Hematopoietic multipotent progenitor cell treated with erythropoietin and hydrocortisone succinate and interleukin-3 and kit ligand, for 6 days (in vitro differentiated cells): Measurements from ENCODE around the gene FAM13B.
"Not testable (repeated sequence)": the region's sequence is repeated elsewhere in the genome, so short reads cannot be mapped to it uniquely, and the experiment has no call there.

Experiments
- DNase-seq: peaks from one replicate; pipeline ENCODE4 v3.0.0-alpha.2; 2015

Gene FAM13B

DNA sequence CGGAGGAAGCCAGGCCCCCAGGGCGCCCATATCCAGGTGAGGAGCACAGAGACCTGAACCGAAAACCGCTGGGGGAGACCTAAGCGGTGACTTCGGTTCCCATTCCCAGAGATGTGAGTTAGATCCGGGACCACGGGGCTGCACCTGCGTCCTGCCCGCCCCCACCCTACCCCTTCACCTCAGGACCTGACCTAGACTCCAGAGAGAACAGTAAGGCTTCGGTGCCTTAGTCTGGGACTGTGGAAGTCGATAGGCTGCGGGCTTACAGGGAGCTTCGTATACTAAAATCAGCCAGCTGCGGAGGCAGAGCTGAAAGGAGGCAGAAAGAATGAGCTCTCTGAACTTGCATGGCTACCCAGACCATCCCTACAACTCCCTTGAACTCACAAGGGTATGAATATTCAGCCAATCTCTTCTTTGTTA, 518 bp upstream of the FAM13B start:
- peak; percentile 35 for DNase-seq

DNA sequence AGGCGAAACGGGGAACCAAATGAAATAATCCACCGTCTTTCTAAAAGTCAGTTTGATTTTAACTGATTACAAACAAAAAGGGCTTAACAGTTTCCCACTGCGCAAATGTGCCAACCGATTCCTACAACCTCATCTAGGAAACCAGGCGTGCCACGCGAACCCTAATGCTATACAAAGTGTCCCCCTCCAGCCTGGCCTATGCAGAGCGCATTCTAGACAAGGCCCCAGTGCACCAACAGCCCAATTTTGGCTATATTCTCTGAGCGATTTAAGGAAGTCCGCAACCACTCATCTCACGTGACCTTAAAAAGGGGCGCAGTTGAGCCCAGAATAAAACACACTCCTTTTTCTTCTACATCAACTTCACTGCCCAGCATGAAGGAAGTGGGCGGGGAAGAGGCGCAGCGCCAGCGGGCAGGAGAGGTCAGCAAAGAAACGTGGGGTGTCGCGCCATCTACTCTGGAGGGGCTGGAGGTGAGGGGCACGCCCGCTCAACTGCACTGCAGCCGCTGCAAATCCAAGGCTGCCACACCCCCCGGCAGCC, 779 bp downstream of the FAM13B start:
- DNase-seq = peak; percentile 90

DNA sequence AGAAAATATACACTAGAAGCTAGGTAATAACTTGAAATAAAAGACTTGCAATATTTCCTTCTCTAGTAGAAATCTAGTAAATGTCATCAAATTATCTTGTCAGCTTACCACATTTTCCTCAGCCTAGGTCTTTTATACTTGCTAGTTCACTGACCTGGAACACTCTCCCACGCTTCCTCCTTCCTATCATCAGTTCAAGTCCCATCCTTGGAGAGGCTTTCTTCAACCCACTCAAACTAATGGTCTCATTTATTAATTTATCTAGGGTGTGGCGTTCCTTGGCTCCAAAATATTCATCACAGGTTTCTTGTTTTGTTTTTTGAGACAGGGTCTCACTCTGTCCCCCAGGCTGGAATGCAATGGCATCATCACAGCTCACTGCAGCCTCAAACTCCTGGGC, 2.9 kb downstream of the FAM13B start:
- DNase-seq = no peak

DNA sequence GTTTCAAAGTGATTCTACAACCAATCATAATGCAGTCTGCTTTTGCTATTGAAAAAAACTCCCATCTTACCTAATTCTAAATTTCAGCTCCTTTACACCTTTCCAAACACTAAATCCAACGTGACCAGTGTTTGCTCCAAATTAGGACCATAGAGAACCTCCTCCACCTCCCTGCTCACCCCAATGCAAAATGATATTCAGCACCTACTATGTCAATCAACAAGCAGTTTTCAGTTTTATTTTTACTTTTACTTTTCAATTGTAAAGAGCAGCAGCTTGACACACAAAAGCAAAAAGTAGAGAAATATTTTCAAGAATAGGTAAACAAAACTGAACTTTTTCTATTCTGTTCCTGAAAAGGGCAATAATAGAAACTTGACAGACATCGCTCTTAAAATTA, 3.4 kb downstream of the FAM13B start:
- DNase-seq = no peak

- no peak for DNase-seq
Measured at GRCh38 chr5:138028971-138029365, 3.9 kb downstream of the FAM13B start.

DNA sequence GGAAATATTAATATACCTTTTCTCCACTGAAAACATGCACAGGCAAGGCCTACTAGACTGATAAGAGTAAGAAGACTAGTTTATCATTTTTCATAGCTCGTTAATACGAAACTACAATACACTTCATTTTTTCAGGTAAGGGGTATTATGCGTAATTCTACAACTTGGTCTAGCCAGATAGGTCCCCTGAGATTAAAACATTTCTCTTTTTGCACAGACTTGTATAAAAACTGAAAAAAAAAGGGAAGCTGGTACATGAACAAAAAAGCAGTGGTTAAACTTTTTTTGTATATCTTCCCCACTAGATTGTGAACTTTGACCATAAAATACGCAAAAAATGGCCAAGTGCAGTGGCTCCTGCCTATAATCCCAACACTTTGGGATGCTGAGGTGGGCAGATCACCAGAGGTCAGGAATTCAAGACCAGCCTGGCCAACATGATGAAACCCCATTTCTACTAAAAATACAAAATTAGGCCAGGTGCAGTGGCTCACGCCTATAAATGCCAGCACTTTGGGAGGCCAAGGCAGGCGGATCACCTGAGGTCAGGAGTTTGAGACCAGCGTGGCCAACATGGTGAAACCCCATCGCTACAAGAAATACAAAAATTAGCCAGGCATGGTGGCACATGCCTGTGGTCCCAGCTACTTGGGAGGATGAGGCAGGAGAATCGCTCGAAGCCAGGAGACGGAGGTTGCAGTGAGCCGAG, 4.5 kb downstream of the FAM13B start:
- peak; percentile 21 for DNase-seq

DNA sequence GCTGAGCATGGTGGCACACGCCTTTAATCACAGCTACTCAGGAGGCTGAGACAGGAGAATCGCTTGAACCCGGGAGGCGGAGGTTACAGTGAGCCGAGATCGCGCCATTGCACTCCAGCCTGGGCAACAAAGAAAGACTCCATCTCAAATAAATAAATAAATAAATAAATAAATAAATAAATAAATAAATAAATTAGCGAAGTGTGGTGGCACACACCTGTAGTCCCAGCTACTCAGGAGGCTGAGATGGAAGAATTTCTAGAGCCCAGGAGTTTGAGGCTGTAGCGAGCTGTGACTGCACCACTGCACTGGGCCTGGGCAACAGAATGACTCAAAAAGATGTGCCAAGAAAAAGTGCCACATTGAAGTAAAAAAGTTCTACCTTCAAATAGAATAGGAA, 6.1 kb downstream of the FAM13B start:
- DNase-seq = not testable (repeated sequence)

- no peak for DNase-seq
Measured at GRCh38 chr5:138025285-138025684, 7.6 kb downstream of the FAM13B start.

GRCh38 chr5:138024117-138024516, 8.8 kb downstream of the FAM13B start:
- DNase-seq = no peak

DNA sequence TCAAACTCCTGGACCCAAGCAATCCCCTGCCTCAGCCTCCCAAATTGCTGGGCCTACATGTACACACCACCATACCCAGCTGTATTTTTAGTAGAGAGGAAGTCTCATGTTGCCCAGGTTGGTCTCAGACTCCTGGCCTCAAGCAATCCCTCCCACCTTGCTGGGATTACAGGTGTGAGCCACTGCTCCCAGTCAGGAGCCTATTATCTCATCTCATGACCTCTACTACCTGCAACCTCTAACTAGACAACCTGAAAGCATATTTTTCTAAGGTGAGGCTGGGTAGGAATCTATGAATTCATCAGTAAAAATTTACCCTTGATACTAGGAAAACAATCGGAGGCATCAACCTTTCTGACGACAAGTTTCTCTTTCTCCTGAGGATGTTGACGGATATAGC, 10.0 kb downstream of the FAM13B start:
- no peak for DNase-seq

- no peak for DNase-seq
Measured at GRCh38 chr5:138021771-138022170, 11.1 kb downstream of the FAM13B start.

DNA sequence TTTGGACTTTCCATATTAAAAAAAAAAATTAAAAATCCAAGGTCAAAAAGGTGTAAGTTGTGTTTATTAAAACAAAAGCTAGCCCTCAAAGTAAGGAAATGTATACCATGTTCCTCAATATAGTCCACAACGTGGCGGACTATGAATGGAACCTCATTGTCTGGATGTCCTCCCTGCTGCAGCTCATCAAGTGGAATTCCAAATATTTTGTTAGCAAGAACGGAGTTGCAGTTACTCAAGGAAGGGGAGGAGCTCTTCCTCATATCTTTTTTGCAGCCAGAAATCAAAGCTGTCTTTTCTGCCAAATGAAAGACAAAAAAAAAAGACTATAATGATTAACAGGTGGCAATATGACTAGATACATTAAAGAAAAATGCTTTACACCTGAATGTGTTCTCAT, 14.0 kb downstream of the FAM13B start:
- DNase-seq = no peak

DNA sequence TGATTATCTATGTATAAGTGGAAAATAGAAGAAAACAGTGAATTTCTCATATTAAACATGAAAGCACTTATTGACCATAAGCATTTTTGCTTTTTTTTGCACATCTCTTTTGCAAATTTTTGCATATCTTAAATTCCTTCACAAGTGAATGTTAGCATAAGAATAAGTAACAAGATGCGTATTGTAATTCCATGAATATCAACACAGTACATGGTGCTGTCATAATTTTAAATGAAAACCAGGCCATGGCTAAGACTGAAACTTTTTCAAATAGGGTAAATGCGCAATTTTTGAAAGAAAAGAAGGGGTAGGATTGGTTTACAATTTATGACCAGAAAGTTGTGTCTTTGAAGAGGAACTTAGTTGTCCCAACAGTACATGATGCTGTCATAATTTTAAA, 17.0 kb downstream of the FAM13B start:
- no peak for DNase-seq

- DNase-seq = no peak
Measured at GRCh38 chr5:138011991-138012390, 20.9 kb downstream of the FAM13B start.

DNA sequence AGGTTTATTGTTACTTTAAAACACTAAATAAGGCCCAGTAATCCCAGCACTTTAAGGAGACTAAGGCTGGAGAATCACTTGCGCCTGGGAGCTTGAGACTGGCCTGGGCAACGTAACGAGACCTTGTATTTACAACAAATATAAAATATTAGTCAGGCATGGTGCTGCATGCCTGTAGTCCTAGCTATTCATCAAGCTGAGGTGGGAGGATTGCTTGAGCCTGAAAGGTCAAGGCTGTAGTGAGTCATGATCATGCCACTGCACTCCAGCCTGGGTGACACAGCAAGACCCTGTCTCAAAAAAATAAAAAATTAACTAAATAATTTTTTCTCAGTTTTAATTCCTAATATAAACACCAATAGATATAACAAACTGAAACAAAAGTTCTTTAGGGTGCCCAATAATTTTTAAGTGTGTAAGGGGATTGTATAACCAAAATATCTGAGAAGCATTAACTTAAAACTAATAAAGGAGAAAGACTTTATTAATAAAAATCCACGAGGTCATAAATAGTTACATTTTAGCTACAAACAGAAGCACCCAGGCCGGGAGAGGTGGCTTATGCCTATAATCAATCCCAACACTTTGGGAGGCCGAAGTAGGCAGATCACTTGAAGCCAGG, 32.7 kb downstream of the FAM13B start:
- DNase-seq = no peak

GRCh38 chr5:137997726-137998213, 35.1 kb downstream of the FAM13B start:
- peak; percentile 37 for DNase-seq

DNA sequence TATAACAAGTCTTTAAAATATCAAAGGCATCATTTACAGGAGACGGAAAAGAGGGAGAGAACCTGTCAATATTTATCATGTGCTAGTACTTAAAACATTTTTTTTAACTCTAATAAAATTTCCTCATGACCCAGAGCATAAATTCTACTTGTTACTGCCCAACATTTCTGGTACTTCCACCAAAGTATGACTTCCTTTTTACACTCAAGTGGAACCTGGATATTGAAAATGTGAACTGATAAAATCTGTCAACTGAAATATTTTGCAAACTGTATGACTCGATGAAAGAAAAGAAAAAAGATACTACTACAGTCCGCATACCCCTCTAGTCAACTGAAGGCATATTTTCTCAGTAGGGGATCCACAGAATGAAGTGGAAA, 37.1 kb downstream of the FAM13B start:
- peak; percentile 44 for DNase-seq

GRCh38 chr5:137995077-137995748, 37.7 kb downstream of the FAM13B start:
- peak; percentile 88 for DNase-seq

DNA sequence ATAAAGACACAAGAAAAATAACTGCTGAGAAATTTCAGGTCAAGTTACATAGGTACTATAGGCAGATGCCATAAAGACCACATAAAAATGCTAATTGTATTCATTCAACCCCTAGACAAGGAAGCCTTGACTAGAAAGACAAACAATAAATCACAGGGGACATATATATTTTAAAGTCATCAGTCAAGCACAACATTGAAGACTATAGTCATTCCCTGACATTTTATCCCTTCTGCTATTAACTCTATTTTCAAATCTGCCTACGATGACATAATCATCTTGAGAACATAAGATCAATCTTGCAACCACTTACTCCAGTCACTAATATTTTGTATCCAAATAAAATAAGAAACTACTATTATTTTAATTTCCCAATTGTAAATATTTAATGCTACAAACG, 38.3 kb downstream of the FAM13B start:
- DNase-seq = no peak

- DNase-seq = no peak
Measured at GRCh38 chr5:137989419-137989818, 43.5 kb downstream of the FAM13B start.

GRCh38 chr5:137975208-137975607, 57.7 kb downstream of the FAM13B start:
- DNase-seq = no peak

- not testable (repeated sequence) for DNase-seq
Measured at GRCh38 chr5:137970384-137970783, 62.5 kb downstream of the FAM13B start.

DNA sequence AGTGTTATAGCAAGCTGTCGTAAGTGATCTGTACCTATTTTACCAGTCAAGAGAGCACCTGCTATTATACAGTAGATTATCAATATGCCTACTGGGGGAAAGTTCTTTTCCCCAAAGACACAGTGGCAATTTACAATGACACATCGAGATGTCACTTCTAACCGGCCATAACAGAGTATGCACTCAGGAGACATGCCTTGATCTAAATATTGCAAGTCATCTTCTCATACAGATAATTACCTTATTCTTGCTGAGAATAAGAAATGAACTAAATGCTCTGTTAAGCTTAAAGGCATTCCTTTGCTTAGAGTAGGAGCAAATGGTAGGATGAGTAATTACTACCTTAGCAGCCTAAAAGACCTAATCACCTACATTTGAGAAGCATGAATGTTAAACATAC, 72.1 kb downstream of the FAM13B start:
- DNase-seq = peak; percentile 7

DNA sequence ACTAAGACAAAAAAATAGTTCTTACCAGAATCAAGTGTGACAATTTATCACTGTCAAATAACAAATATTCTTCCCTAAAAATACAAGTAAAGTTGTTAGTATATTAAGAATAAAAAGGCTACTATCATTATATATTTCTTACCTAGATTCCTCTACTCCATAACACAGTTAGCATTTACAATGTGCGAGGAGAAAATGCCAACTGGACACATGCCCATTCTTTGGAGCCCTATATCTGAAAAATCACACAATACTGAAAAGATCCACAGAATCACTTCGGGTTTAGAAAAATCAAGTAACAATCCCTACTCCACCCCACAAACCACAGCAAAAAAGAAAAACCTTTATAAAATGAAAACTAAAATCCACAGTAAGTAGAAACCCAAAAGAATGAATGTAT, 72.7 kb downstream of the FAM13B start:
- DNase-seq = no peak
